IMR-90 (cell line): Measurements from ENCODE around the gene LRRC1. TPM values are rescaled to one million over a fixed set of nuclear protein-coding genes. Genes with fewer than 3 reads are reported as not detected.

Experiments used
- ATAC-seq: fragments of 200-7000 bp; cut with Tn5 transposase; 2 replicates; pipeline ENCODE4 v1.9.1; 2020; ENCODE audit warnings: low read depth, mild to moderate bottlenecking, moderate library complexity
- BruUV-seq: library from RNA; stranded (reverse); fragments of 400-500 nt; replicated peaks from 2 replicates; lab custom pipeline; 2021; lab: Mats Ljungman, UMichigan
- CTCF ChIA-PET: fragments of 300-600 bp; formaldehyde crosslinking; extraction: SDS; loops from one replicate; lab custom pipeline; 2021; ENCODE audit warnings: antibody characterized with exemption; lab: Yijun Ruan, JAX
- POLR2A ChIA-PET: fragments of 300-600 bp; sonication (Branson Sonifier 250); formaldehyde crosslinking; loops from one replicate; lab custom pipeline; 2022; ENCODE audit warnings: antibody characterized with exemption; ENCODE audit not compliant: unreplicated experiment; lab: Charles Lee
- DNase-seq: peaks from one replicate; pipeline ENCODE4 v3.0.0; 2013
- H2AFZ ChIP-seq: replicated peaks from 2 replicates; pipeline ENCODE3; 2013; ENCODE audit warnings: low read length, mild to moderate bottlenecking; ENCODE audit not compliant: poor library complexity
- H2AK5ac ChIP-seq: 2 replicates; pipeline ENCODE4 v1.6.1; 2013; ENCODE audit warnings: low read depth, low read length, inconsistent platforms
- H2AK9ac ChIP-seq: replicated peaks from 2 replicates; pipeline ENCODE3; 2013; ENCODE audit warnings: mild to moderate bottlenecking, low read depth, low read length, moderate library complexity; ENCODE audit not compliant: poor library complexity
- H2BK120ac ChIP-seq: 2 replicates; pipeline ENCODE4 v1.6.1; 2013; ENCODE audit warnings: low read depth, low read length, inconsistent platforms
- H2BK15ac ChIP-seq: 3 replicates; pipeline ENCODE4 v1.6.1; 2013; ENCODE audit warnings: low read depth, low read length, inconsistent platforms
- H2BK20ac ChIP-seq: 2 replicates; pipeline ENCODE4 v1.6.1; 2013; ENCODE audit warnings: low read depth, mild to moderate bottlenecking, inconsistent platforms, low read length, moderate library complexity
- H2BK5ac ChIP-seq: 2 replicates; pipeline ENCODE4 v1.6.1; 2013; ENCODE audit warnings: mild to moderate bottlenecking, low read depth, low read length, inconsistent platforms; ENCODE audit not compliant: poor library complexity, severe bottlenecking
- H3K14ac ChIP-seq: replicated peaks from 2 replicates; pipeline ENCODE4 v1.6.1; 2013; ENCODE audit warnings: low read depth, low read length, inconsistent platforms
- H3K18ac ChIP-seq: 2 replicates; pipeline ENCODE4 v1.6.1; 2013; ENCODE audit warnings: low read depth, low read length, control low read depth
- H3K23ac ChIP-seq: 2 replicates; pipeline ENCODE4 v1.6.1; 2013; ENCODE audit warnings: low read depth, low read length, inconsistent platforms
- H3K27ac ChIP-seq: 2 replicates; pipeline ENCODE4 v1.5.1; 2013; ENCODE audit warnings: mild to moderate bottlenecking, control low read depth, low read length; ENCODE audit not compliant: insufficient read depth
- H3K27me3 ChIP-seq: 2 replicates; pipeline ENCODE4 v1.6.1; 2013; ENCODE audit warnings: low read length; ENCODE audit not compliant: control insufficient read depth, insufficient read depth
- H3K36me3 ChIP-seq: 2 replicates; pipeline ENCODE4 v1.6.1; 2013; ENCODE audit warnings: low read length, mixed read lengths; ENCODE audit not compliant: control insufficient read depth, insufficient read depth
- H3K4ac ChIP-seq: 2 replicates; pipeline ENCODE4 v1.6.1; 2013; ENCODE audit warnings: low read depth, low read length, inconsistent platforms
- H3K4me1 ChIP-seq: 2 replicates; pipeline ENCODE4 v1.6.1; 2013; ENCODE audit warnings: low read length, mixed read lengths; ENCODE audit not compliant: control insufficient read depth, insufficient read depth
- H3K4me2 ChIP-seq: 2 replicates; pipeline ENCODE4 v1.6.1; 2013; ENCODE audit warnings: low read depth, mild to moderate bottlenecking, control low read depth, low read length, moderate library complexity
- H3K4me3 ChIP-seq: 2 replicates; pipeline ENCODE4 v1.5.1; 2013; ENCODE audit warnings: low read depth, mild to moderate bottlenecking, control low read depth, low read length, moderate library complexity; ENCODE audit not compliant: insufficient read depth
- H3K56ac ChIP-seq: 2 replicates; pipeline ENCODE4 v1.6.1; 2013; ENCODE audit warnings: low read length, inconsistent platforms; ENCODE audit not compliant: insufficient read depth; ENCODE audit errors: extremely low read depth
- H3K79me1 ChIP-seq, 2 experiments: 2 replicates each; pipeline ENCODE4 v1.6.1; 2013; ENCODE audit warnings: low read length in 2 of 2, inconsistent platforms in 1 of 2, low read depth in 1 of 2
- H3K9ac ChIP-seq: 2 replicates; pipeline ENCODE4 v1.6.1; 2013; ENCODE audit warnings: low read depth, low read length, control low read depth
- H3K9me1 ChIP-seq: 2 replicates; pipeline ENCODE4 v1.6.1; 2013; ENCODE audit warnings: low read length, inconsistent platforms; ENCODE audit not compliant: insufficient read depth
- H3K9me3 ChIP-seq: 2 replicates; pipeline ENCODE4 v1.6.1; 2013; ENCODE audit warnings: low read length; ENCODE audit not compliant: control insufficient read depth, insufficient read depth
- H4K20me1 ChIP-seq: 2 replicates; pipeline ENCODE4 v1.6.1; 2013; ENCODE audit warnings: low read length, inconsistent platforms; ENCODE audit not compliant: insufficient read depth
- H4K5ac ChIP-seq: 2 replicates; pipeline ENCODE4 v1.6.1; 2013; ENCODE audit warnings: mild to moderate bottlenecking, low read depth, low read length, control low read depth
- H4K8ac ChIP-seq, 2 experiments: 2 replicates each; pipeline ENCODE4 v1.6.1; 2013; ENCODE audit warnings: low read depth in 2 of 2, low read length in 2 of 2, control low read depth in 1 of 2, inconsistent platforms in 1 of 2
- H4K91ac ChIP-seq: 2 replicates; pipeline ENCODE4 v1.6.1; 2013; ENCODE audit warnings: low read depth, low read length, inconsistent platforms; ENCODE audit not compliant: insufficient read depth
- BHLHE40 ChIP-seq: fragments of 150-350 bp; IDR thresholded peaks from 2 replicates; pipeline ENCODE4 v1.6.1; 2016; ENCODE audit warnings: mild to moderate bottlenecking, low read depth, low read length
- CEBPB ChIP-seq: IDR thresholded peaks from 2 replicates; pipeline ENCODE4 v1.6.1; 2012; ENCODE audit warnings: low read depth, low read length, improper control_type of control experiment
- CHD1 ChIP-seq: IDR thresholded peaks from 2 replicates; pipeline ENCODE4 v1.6.1; 2012; ENCODE audit warnings: low read depth, low read length, improper control_type of control experiment
- FOS ChIP-seq: fragments of 150-350 bp; IDR thresholded peaks from 2 replicates; pipeline ENCODE4 v1.6.1; 2016; ENCODE audit warnings: low read depth, low read length
- MAZ ChIP-seq: IDR thresholded peaks from 2 replicates; pipeline ENCODE4 v1.6.1; 2012; ENCODE audit warnings: low read depth, mild to moderate bottlenecking, low read length, improper control_type of control experiment, moderate library complexity, borderline replicate concordance
- NFE2L2 ChIP-seq: fragments of 150-350 bp; IDR thresholded peaks from 2 replicates; pipeline ENCODE4 v1.6.1; 2016; ENCODE audit warnings: low read depth, mild to moderate bottlenecking, low read length
- RCOR1 ChIP-seq: IDR thresholded peaks from 2 replicates; pipeline ENCODE4 v1.6.1; 2012; ENCODE audit warnings: mild to moderate bottlenecking, low read length, improper control_type of control experiment; ENCODE audit not compliant: insufficient replicate concordance
- RFX5 ChIP-seq: IDR thresholded peaks from 2 replicates; pipeline ENCODE4 v1.8.0; 2012; ENCODE audit warnings: low read depth, mild to moderate bottlenecking, low read length, moderate library complexity
- SMC3 ChIP-seq: fragments of 150-350 bp; IDR thresholded peaks from 2 replicates; pipeline ENCODE4 v1.6.1; 2016; ENCODE audit warnings: low read depth, mild to moderate bottlenecking, antibody characterized with exemption, low read length, moderate library complexity
- WGBS, 2 experiments: methylation state at CpG; one replicate each; pipeline versions ENCODE4 v1.1.5 to v1.1.7; 2013; ENCODE audit warnings: missing lambda C conversion rate in 2 of 2; ENCODE audit not compliant: insufficient read length in 1 of 2; ENCODE audit errors: extremely low coverage in 2 of 2; 5-methylcytosine and 5-hydroxymethylcytosine counted together
- dilution Hi-C: fragments of 300-500 bp; cut with HindIII; formaldehyde crosslinking; loops from one replicate; pipeline ENCODE4 v1.14.3; 2018; ENCODE audit warnings: low sequenced_read_pairs; ENCODE audit not compliant: unreplicated experiment
- in situ Hi-C: fragments of 300-500 bp; cut with MboI; formaldehyde crosslinking; loops from 3 replicates; pipeline ENCODE4 v1.14.3; 2019; ENCODE audit warnings: low sequenced_read_pairs, inconsistent platforms, mixed read lengths
- intact Hi-C: fragments of 100-400 bp; cut with micrococcal nuclease; formaldehyde crosslinking; loops from 2 replicates; pipeline ENCODE4 v1.10.0; 2022
- polyA plus RNA-seq, 3 experiments: library from polyadenylated mRNA; depleted of rRNA; stranded (reverse); fragments of >200 nt; gene quantifications; 2 replicates each; pipeline ENCODE4 v1.2.3, GENCODE V29; 2012; ENCODE audit warnings: low replicate concordance in 1 of 3
- total RNA-seq: library from RNA; depleted of rRNA; stranded (reverse); fragments of >200 nt; gene quantifications from 2 replicates; pipeline ENCODE4 v1.2.3, GENCODE V29; 2012
- TF ChIP-seq, protein P1 (sequence below): fragments of 150-350 bp; IDR thresholded peaks from 2 replicates; pipeline ENCODE4 v1.6.1; 2016; ENCODE audit warnings: low read depth, mild to moderate bottlenecking, low read length, moderate library complexity, borderline replicate concordance
- TF ChIP-seq, protein P2 (sequence below): conservative IDR thresholded peaks from 2 replicates; pipeline ENCODE4 v1.5.1; 2012; ENCODE audit warnings: mild to moderate bottlenecking, low read depth, low read length, improper control_type of control experiment
- TF ChIP-seq, protein P3 (sequence below): fragments of 150-350 bp; IDR thresholded peaks from 2 replicates; pipeline ENCODE4 v1.6.1; 2017; ENCODE audit warnings: mild to moderate bottlenecking, antibody characterized with exemption, low read length, low read depth

Gene LRRC1
- total and polyA plus RNA-seq, 2 of the 4 experiments (the other 2 are of a cell fraction) = 5.1 to 6.1 TPM

DNA sequence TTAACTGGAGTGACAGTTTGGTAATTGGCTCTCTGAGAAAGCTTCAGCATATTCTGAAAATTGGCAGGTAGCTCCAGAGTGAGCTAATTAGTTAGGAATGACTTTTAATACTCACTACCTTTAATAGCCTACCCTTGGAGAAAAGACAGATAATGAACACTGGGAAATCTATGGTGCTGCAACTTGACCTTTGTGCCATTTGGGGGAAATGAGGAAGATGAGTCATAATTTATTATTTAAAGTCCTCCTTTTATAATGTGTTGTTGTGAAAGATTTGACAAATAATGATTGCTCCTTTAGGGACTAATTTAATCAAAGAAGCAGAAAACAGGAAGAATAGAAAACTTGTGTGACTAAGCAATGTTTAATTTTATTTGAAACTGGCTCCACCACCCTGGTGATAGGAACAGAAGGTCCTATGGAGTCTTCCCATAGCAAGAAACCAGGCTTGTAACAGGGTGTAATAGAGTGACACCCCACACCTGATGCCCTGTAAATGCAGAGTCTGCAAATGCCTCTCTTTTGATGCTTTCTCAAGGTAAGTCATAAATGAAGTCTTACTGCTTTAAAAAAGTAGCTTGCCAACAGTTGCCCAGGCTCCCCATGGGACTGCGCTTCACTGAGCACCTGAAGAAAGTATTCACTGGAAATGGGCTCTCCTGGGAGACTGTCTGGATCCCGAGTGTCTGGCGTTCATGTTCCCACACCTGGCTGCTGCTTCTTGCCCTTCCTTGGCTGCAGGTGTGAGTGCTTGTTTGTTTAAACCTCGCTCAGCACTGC lies 134.4 kb downstream of the LRRC1 start (continued):
- no peak for TF ChIP-seq NFE2L2

DNA sequence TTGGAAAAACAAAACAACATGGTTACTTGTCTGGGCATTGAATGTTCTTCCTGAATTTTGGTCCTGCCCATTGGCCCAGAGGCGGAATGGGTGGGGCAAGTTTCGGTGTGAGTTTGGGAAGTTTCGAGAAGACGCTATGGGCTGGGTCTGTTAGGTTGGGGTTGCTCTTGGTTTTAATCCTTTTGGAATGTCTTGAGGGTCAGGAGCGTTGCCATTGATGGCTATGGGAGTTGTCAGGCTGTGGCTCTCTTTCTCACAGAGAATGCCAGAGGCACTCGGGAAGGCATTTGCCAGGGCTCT lies 135.0 kb downstream of the LRRC1 start:
- Histone ChIP-seq H2BK120ac (no peak overlapping the region), H3K27me3 (no peaks in the 10 kb centered on the region), H3K79me1 (no peaks in the 10 kb centered on the region), H3K4me1 (peaks cover 5% of the 10 kb centered on the region), H4K8ac (no peak overlapping the region), H4K91ac (no peak overlapping the region), H3K9me3 (no peaks in the 10 kb centered on the region), H3K9me1 (peaks cover 3% of the 10 kb centered on the region; the same call in 1 of the 2 replicates), H3K4me2 (no peak overlapping the region), H2BK5ac (no peak overlapping the region), H2BK15ac (no peak overlapping the region), H2AK5ac (no peak overlapping the region), H2AK9ac (no peak overlapping the region), H3K18ac (no peak overlapping the region), H3K14ac (no peak overlapping the region), H4K20me1 (no peaks in the 10 kb centered on the region), H3K9ac (no peak overlapping the region), H2BK20ac (no peak overlapping the region), H3K23ac (no peak overlapping the region), H3K27ac (no peak overlapping the region), H3K4ac (no peak overlapping the region), H3K4me3 (no peak overlapping the region), H2AFZ (no peak overlapping the region), H3K36me3 (0 out of 2 replicates have a peak, but pooled peaks cover 1% of the 10 kb centered on the region), H4K5ac (no peak overlapping the region), H3K56ac (no peak overlapping the region)
- DNase-seq (no peak), ATAC-seq (no peak)
- ChIA-PET POLR2A (no interaction called here), CTCF (no interaction called here)
- intact Hi-C loops = loop anchor here (10.0 kb wide), 1 partner anchor 135 kb away; the partner anchor contains the start of gene LRRC1
- WGBS, 2 experiments = 100% methylated on average over 1 of the region's 6 CpGs; no CpG with 5 or more reads in 1 of the 2 experiments
- TF ChIP-seq, protein P1, sequence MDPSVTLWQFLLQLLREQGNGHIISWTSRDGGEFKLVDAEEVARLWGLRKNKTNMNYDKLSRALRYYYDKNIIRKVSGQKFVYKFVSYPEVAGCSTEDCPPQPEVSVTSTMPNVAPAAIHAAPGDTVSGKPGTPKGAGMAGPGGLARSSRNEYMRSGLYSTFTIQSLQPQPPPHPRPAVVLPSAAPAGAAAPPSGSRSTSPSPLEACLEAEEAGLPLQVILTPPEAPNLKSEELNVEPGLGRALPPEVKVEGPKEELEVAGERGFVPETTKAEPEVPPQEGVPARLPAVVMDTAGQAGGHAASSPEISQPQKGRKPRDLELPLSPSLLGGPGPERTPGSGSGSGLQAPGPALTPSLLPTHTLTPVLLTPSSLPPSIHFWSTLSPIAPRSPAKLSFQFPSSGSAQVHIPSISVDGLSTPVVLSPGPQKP = no peak
- TF ChIP-seq, protein P2, sequence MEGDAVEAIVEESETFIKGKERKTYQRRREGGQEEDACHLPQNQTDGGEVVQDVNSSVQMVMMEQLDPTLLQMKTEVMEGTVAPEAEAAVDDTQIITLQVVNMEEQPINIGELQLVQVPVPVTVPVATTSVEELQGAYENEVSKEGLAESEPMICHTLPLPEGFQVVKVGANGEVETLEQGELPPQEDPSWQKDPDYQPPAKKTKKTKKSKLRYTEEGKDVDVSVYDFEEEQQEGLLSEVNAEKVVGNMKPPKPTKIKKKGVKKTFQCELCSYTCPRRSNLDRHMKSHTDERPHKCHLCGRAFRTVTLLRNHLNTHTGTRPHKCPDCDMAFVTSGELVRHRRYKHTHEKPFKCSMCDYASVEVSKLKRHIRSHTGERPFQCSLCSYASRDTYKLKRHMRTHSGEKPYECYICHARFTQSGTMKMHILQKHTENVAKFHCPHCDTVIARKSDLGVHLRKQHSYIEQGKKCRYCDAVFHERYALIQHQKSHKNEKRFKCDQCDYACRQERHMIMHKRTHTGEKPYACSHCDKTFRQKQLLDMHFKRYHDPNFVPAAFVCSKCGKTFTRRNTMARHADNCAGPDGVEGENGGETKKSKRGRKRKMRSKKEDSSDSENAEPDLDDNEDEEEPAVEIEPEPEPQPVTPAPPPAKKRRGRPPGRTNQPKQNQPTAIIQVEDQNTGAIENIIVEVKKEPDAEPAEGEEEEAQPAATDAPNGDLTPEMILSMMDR = no peak
- no peak for TF ChIP-seq BHLHE40
- TF ChIP-seq, protein P3, sequence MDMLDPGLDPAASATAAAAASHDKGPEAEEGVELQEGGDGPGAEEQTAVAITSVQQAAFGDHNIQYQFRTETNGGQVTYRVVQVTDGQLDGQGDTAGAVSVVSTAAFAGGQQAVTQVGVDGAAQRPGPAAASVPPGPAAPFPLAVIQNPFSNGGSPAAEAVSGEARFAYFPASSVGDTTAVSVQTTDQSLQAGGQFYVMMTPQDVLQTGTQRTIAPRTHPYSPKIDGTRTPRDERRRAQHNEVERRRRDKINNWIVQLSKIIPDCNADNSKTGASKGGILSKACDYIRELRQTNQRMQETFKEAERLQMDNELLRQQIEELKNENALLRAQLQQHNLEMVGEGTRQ = no peak
- no peak for TF ChIP-seq CEBPB
- TF ChIP-seq CHD1 = no peak
- TF ChIP-seq SMC3 = no peak
- no peak for TF ChIP-seq RFX5
- no peak for TF ChIP-seq FOS
- no peak for TF ChIP-seq RCOR1
- TF ChIP-seq MAZ = no peak
- dilution Hi-C loops = no loop called here
- no TSS peak for BruUV-seq
- in situ Hi-C loops = loop anchor here (25.0 kb wide), 1 partner anchor 742 kb away; no protein-coding TSS in a partner anchor
